BE2C (cell line): ENCODE results near the gene ETV3. TPM values are rescaled to one million over a fixed set of nuclear protein-coding genes. Genes with fewer than 3 reads are reported as not detected.
A peak's percentile ranks its signal among the peaks of the same experiment; 100 is the strongest.
"Not testable (repeated sequence)": the region's sequence is repeated elsewhere in the genome, so short reads cannot be mapped to it uniquely, and the experiment has no call there.

Experiments
- DNase-seq: peaks from one replicate; pipeline ENCODE4 v3.0.0-alpha.2; 2020
- H3K27me3 ChIP-seq: fragments of 250-450 bp; sonication (Bioruptor Pico); 2 replicates; pipeline ENCODE4 v1.5.1; 2020; ENCODE audit warnings: mild to moderate bottlenecking
- H3K36me3 ChIP-seq: fragments of 250-450 bp; sonication (Bioruptor Pico); 2 replicates; pipeline ENCODE4 v1.5.1; 2020; ENCODE audit warnings: mild to moderate bottlenecking
- H3K4me1 ChIP-seq: fragments of 250-450 bp; sonication (Bioruptor Pico); 2 replicates; pipeline ENCODE4 v1.5.1; 2020
- H3K4me3 ChIP-seq: 2 replicates; pipeline ENCODE4 v1.5.1; 2011; ENCODE audit warnings: low read depth, low read length
- H3K9me3 ChIP-seq: fragments of 250-450 bp; sonication (Bioruptor Pico); 2 replicates; pipeline ENCODE4 v1.5.1; 2020
- CTCF ChIP-seq: IDR thresholded peaks from 2 replicates; pipeline ENCODE4 v1.5.1; 2012; ENCODE audit warnings: mild to moderate bottlenecking, low read depth, low read length
- polyA plus RNA-seq: library from polyadenylated mRNA; unstranded; fragments of >200 nt; gene quantifications from one replicate; pipeline ENCODE4 v1.2.1, GENCODE V29; 2012; ENCODE audit warnings: low read depth, missing spikeins; ENCODE audit not compliant: insufficient read length, insufficient read depth

The ETV3 gene
- 32.5 TPM for polyA plus RNA-seq

- Histone ChIP-seq H3K36me3 (peaks cover 25% of the 10 kb centered on the region), H3K4me1 (peaks cover 16% of the 10 kb centered on the region)
These were observed at the start of gene ETV3 for GRCh38 chr1:157138220-157139051. TSS of gene ETV3 (minus strand) at chr1:157138395. CDS start at chr1:157136352, 2,043 bp downstream.

GRCh38 chr1:157186281-157186992 lies 48.2 kb upstream of the ETV3 start:
- H3K36me3 ChIP-seq, result no peaks in the 10 kb centered on the region
- peaks cover 20% of the 10 kb centered on the region for H3K27me3 ChIP-seq
- no peak for DNase-seq
- H3K4me3 ChIP-seq, result no peak overlapping the region
- TF ChIP-seq CTCF, result no peak
- no peaks in the 10 kb centered on the region for H3K4me1 ChIP-seq
- no peaks in the 10 kb centered on the region for H3K9me3 ChIP-seq

More at GRCh38 chr1:157138220-157139051, at the start of gene ETV3:
- no peak for TF ChIP-seq CTCF
- no peaks in the 10 kb centered on the region for H3K27me3 ChIP-seq
- no peaks in the 10 kb centered on the region for H3K9me3 ChIP-seq
- DNase-seq, result peak; percentile 93
- H3K4me3 ChIP-seq, result peak within 1 kb of the TSS; percentile 95

- no peaks in the 10 kb centered on the region for H3K36me3 ChIP-seq
- TF ChIP-seq CTCF, result no peak
- no peaks in the 10 kb centered on the region for H3K9me3 ChIP-seq
- peaks cover 31% of the 10 kb centered on the region for H3K27me3 ChIP-seq
- DNase-seq, result no peak
- no peaks in the 10 kb centered on the region for H3K4me1 ChIP-seq
- H3K4me3 ChIP-seq, result no peak overlapping the region
These were observed 45.7 kb upstream of the ETV3 start for GRCh38 chr1:157183870-157184269.

GRCh38 chr1:157182371-157182770 lies 44.2 kb upstream of the ETV3 start:
- H3K9me3 ChIP-seq, H3K36me3 ChIP-seq, H3K4me3 ChIP-seq, H3K4me1 ChIP-seq, DNase-seq: not testable (repeated sequence)
- H3K27me3 ChIP-seq, result peaks cover 27% of the 10 kb centered on the region

- Histone ChIP-seq H3K27me3 (peaks cover 27% of the 10 kb centered on the region), H3K4me3 (no peak overlapping the region), H3K36me3 (no peaks in the 10 kb centered on the region), H3K9me3 (no peaks in the 10 kb centered on the region), H3K4me1 (no peaks in the 10 kb centered on the region)
- DNase-seq, result no peak
- no peak for TF ChIP-seq CTCF
These were observed 43.6 kb upstream of the ETV3 start for GRCh38 chr1:157181790-157182189.

GRCh38 chr1:157181258-157181657 lies 43.1 kb upstream of the ETV3 start:
- no peak for DNase-seq
- TF ChIP-seq CTCF, result no peak
- H3K36me3 ChIP-seq, result no peaks in the 10 kb centered on the region
- H3K4me3 ChIP-seq, result no peak overlapping the region
- H3K27me3 ChIP-seq, result peaks cover 27% of the 10 kb centered on the region
- no peaks in the 10 kb centered on the region for H3K4me1 ChIP-seq
- no peaks in the 10 kb centered on the region for H3K9me3 ChIP-seq
